ENCODE results near the gene SPOCK2. TPM values are rescaled to one million over a fixed set of nuclear protein-coding genes. Genes with fewer than 3 reads are reported as not detected.

SPOCK2 gene
- polyA plus RNA-seq, 3 donors: 0.20 to 1.6 (median 0.45) TPM

- TF ChIP-seq CTCF (IDR thresholded peaks at IDR 0.05): no peak
- Histone ChIP-seq H4K20me1 (ENCODE audit: insufficient read depth, low read length) (no peaks in the 10 kb centered on the region), H3K9ac (ENCODE audit: insufficient read depth, low read length, poor library complexity, severe bottlenecking) (no peak overlapping the region), H3K4me3 (replicated peaks in 1 of 3; ENCODE audit: low read depth in 2 of 3, low read length in 3 of 3) (no peak overlapping the region), H3K4me2 (replicated peaks; ENCODE audit: extremely low read depth, low read length, poor library complexity, severe bottlenecking) (no peak overlapping the region), H3K27me3 (ENCODE audit: control insufficient read depth in 2 of 2, insufficient read depth in 2 of 2, low read length in 2 of 2) (no peaks in the 10 kb centered on the region), H3K9me3 (replicated peaks in 1 of 2; ENCODE audit: control insufficient read depth in 1 of 2, insufficient read depth in 1 of 2, low read length in 2 of 2) (no peaks in the 10 kb centered on the region), H2AFZ (ENCODE audit: insufficient read depth, low read depth, low read length, poor library complexity, severe bottlenecking) (no peak overlapping the region), H3K79me2 (ENCODE audit: insufficient read depth, low read length) (no peaks in the 10 kb centered on the region), H3K4me1 (ENCODE audit: control insufficient read depth in 1 of 2, insufficient read depth in 2 of 2, low read length in 2 of 2) (peaks cover 0 to 3% of the 10 kb centered on the region in 2 donors), H3K27ac (ENCODE audit: low read depth in 1 of 2, low read length in 2 of 2) (no peak overlapping the region), H3K36me3 (replicated peaks in 1 of 2; ENCODE audit: control insufficient read depth in 1 of 2, insufficient read depth in 2 of 2, low read length in 2 of 2) (peaks cover 5 to 20% of the 10 kb centered on the region in 2 donors)
- Mint-ChIP-seq H3K27ac (no peak overlapping the region), H3K4me1 (peaks cover 5% of the 10 kb centered on the region), H3K27me3 (ENCODE audit: low read depth in 3 of 3) (peaks cover 0 to 1% (median 0%) of the 10 kb centered on the region in 3 donors), H3K9me3 (no peaks in the 10 kb centered on the region), H3K36me3 (peaks cover 35% of the 10 kb centered on the region in 2 donors), H3K4me3 (no peak overlapping the region)
- intact Hi-C loops (cut with micrococcal nuclease): loop anchor here in 1 of 2 donors (10.0 kb wide), 1 partner anchor 100 kb away; no protein-coding TSS in a partner anchor
- DNase-seq: no peak
- WGBS (ENCODE audit: insufficient coverage): no CpG with 5 or more reads among the region's 1 CpG
These were observed 36.6 kb upstream of the SPOCK2 start for GRCh38 chr10:72124989-72125388.

DNA sequence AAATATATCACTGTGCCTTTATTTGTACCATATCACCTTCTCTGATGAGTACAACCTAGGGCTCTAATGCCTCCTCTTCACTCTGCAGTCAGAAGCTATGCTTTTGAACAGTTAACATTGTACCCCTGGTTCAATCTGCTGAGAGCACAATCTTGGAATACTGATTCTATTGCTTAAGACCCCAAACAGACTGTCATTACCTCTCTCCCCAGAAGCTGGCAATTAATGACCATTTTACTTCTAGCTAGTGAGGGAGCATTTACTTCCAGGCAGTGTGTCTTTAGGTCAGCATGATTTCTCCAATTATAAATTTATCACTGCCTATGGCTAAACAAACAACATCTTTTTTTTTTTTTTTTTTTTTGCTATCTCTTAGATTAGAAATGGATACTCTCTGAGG is 36.0 kb upstream of the SPOCK2 start:
- Histone ChIP-seq H3K9ac (ENCODE audit: insufficient read depth, low read length, poor library complexity, severe bottlenecking) (no peak overlapping the region), H3K4me1 (ENCODE audit: control insufficient read depth in 1 of 2, insufficient read depth in 2 of 2, low read length in 2 of 2) (peaks cover 0 to 3% of the 10 kb centered on the region in 2 donors), H3K9me3 (replicated peaks in 1 of 2; ENCODE audit: control insufficient read depth in 1 of 2, insufficient read depth in 1 of 2, low read length in 2 of 2) (no peaks in the 10 kb centered on the region), H3K27ac (ENCODE audit: low read depth in 1 of 2, low read length in 2 of 2) (no peak overlapping the region), H3K36me3 (replicated peaks in 1 of 2; ENCODE audit: control insufficient read depth in 1 of 2, insufficient read depth in 2 of 2, low read length in 2 of 2) (peaks cover 5 to 20% of the 10 kb centered on the region in 2 donors), H3K4me2 (replicated peaks; ENCODE audit: extremely low read depth, low read length, poor library complexity, severe bottlenecking) (no peak overlapping the region), H3K27me3 (ENCODE audit: control insufficient read depth in 2 of 2, insufficient read depth in 2 of 2, low read length in 2 of 2) (no peaks in the 10 kb centered on the region), H3K79me2 (ENCODE audit: insufficient read depth, low read length) (no peaks in the 10 kb centered on the region), H3K4me3 (replicated peaks in 1 of 3; ENCODE audit: low read depth in 2 of 3, low read length in 3 of 3) (no peak overlapping the region), H4K20me1 (ENCODE audit: insufficient read depth, low read length) (no peaks in the 10 kb centered on the region), H2AFZ (ENCODE audit: insufficient read depth, low read depth, low read length, poor library complexity, severe bottlenecking) (no peak overlapping the region)
- peaks cover 30 to 36% of the 10 kb centered on the region in 2 donors for H3K36me3 Mint-ChIP-seq
- peaks cover 0 to 1% (median 0%) of the 10 kb centered on the region in 3 donors for H3K27me3 Mint-ChIP-seq (ENCODE audit: low read depth in 3 of 3)
- no peak overlapping the region for H3K4me3 Mint-ChIP-seq
- DNase-seq: no peak
- peaks cover 5% of the 10 kb centered on the region for H3K4me1 Mint-ChIP-seq
- intact Hi-C loops (cut with micrococcal nuclease): loop anchor here in 1 of 2 donors (10.0 kb wide), 1 partner anchor 100 kb away; no protein-coding TSS in a partner anchor
- TF ChIP-seq CTCF (IDR thresholded peaks at IDR 0.05): no peak
- no peaks in the 10 kb centered on the region for H3K9me3 Mint-ChIP-seq
- H3K27ac Mint-ChIP-seq: no peak overlapping the region
